ENCODE data around the gene NNT.
"Not testable (repeated sequence)": the region's sequence is repeated elsewhere in the genome, so short reads cannot be mapped to it uniquely, and the experiment has no call there.

NNT gene

DNA sequence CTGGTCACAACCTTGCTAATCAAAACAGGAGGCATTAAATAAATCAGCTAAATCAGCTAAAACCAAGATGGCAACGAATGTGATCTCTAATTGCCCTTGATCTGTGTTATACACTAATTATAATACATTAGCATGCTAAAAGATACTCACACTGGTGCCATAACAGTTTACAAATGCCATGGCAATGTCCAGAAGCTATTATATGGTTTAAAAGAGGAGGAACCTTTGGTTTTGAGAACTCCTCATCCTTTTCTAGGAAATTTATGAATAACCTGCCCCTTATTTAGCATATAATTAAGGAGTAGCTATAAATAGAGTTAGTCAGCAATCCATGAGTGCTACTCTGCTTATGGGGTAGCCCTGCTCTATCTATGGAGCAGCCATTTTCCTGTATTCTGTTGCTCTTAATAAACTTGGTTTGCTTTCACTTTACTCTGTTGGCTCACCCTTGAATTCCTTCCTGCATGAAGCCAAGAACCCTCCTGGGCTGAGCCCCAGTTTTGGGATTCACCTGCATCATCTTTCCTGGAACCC is 18.7 kb upstream of the NNT start:
- no peak for DNase-seq

DNA sequence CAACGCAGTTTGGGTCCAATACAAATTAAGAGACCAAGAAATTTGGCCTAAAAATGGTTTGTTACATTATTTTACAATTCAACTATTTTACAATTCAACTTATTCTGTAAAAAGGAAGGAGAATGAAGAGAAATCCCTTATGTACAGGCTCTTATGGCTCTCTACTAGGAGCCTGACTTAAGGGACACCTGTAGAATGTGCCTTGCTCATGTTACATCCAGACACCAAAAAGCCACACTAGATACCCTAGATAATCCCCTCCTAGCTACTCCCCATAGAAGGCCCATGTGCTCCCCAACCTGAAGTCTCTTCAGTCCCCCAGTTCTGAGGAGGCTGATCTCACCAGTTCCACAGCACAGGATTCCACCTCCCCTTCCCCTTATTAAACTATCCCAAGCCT is 14.1 kb upstream of the NNT start:
- DNase-seq, result no peak

DNA sequence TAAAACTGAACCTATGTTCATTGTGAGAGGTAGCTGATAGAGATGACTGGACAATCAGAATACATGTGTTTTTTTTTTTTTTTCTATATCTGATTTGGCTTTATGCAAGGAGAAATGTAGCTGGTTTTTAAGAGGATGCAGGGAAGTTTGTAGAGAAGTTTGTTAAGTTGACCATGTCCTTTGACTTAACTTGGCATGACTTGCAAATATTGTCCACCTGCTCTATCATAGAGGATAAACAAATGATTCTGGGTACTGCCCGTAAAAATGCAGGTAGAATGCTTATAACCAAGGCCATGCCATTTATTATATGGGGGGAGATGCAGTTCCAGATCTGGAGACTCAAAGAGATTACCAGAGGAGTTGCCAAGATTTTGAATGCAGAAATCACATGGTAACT is 13.7 kb upstream of the NNT start:
- no peak for DNase-seq

DNA sequence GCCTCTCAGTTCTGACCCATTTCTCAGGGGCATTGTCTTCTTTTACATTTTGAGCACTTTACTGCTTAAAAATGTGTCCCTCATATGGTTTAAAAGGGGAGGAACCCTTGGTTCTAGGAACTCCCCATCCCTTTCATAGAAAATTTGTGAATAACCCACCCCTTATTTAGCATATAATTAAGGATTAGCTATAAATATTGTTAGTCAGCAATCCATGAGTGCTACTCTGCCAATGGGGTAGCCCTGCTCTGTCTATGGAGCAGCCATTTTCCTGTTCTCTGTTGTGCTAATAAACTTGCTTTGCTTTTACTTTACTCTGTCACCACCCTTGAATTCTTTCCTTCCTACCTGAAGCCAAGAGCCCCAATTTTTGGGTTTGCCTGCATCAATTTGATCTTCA is 12.3 kb upstream of the NNT start:
- no peak for DNase-seq

DNA sequence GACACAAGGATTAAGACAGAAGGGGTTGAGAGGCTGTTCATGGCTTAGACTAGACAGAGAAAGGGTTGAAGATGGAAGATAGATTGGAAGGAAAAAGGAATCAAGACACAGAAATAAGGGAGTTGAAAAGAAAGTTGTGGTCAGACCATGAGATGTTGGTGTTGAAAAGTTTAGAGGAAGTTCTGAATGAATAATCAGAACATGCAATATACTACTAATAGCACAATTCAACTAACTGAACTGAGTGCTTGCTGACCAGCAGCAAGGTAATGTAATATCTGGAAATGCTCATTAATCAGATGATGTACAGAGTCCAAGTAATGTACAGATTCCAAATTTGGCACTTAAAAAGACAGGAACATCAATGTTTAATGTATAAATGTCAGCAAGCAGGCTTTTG is 10.6 kb upstream of the NNT start:
- no peak for DNase-seq

DNA sequence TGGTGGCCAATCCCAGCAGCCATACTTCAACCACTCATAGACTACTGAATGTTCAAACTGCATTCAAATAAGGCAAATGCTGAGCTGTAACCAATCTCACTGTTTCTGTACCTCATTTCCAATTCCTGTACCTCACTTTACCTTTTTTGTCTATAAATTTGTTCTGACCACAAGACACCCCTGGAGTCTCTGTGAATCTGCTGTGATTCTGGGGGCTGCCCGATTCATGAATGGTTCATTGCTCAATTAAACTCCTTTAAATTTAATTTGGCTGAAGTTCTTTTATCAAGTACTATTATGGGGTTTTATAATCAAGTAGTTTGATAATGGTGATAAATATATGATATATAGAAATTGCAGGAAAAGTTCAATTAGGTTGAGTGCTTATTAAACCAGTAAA is 4.1 kb upstream of the NNT start:
- DNase-seq, result not testable (repeated sequence)

DNA sequence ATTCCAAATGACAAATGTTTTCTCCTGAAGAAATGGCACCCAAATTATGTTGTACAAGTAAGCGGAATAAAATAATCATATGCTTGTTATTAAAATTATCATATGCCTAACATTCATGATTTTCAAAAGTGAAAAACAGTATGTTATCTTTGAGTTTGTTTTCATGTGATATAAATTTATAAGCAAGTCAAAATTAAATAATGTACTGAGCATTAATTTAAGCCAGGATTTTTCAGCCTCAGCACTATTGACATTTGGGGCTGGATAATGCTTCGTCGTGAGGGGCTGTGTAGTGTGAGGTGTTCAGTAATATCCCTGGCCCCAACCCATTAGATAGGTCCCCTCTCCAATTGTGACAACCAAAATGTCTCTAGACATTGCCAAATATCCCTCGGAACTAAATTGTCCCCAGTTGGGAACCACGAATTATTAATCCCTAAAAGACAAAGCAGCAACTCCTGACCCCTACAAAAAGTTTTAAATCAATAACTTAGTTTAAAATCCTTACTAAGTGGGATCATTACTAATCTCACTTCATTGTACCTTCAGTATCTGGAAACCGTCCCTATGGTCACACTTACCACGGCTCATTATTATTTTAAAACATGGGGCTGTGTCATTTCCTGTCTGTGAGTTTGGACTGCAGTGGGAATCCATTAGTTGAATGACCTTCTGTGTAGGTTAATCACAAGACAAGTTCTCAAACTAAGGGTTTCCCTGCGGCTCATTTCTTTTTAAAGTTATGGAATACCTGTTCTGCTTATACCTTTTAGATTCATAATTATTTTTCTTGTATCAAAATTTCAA is 1.3 kb upstream of the NNT start:
- no peak for DNase-seq

DNA sequence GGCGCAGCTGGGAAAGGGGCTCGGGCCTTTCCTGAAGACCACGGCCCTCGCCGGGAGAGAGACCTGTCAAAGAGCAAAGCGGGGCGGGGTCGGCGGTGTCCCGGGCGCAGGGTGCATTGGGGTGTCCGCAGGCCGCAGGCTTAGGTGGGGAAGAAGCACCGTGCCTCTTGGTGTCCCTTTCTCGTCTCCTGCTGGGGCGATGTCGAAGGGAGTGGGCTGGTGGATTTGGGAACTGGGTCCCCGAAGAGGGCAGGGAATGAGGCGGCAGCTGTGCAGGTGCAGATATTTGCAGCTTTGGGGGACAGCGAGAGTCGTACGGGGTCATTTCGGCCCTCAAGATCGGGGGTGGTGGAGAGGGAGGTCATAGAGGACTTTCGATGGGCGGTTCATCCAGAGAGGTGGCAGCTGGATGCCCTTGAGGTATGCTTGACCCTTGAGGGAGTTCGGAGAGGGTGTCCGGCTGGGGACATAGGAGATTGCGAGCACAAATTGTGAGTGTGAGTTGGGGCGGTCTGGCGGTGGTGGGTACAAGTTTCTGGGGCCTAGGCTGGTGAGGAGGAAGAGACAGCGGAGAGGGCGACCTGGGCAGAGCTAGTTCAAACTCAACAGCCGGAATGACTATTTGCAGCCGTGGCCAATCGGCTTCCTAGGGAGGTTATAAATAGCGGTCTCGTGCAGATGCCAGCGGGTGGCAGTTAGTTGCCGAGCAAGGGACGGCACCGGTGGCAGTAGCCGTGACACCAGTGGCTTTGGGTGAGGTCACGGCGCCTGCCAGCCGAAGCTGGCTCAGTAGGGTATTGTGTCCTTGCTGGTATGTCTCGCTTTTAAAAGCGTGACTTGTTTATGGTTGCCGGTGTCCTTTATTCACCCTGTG is 601 bp downstream of the NNT start:
- peak; percentile 45 for DNase-seq

DNA sequence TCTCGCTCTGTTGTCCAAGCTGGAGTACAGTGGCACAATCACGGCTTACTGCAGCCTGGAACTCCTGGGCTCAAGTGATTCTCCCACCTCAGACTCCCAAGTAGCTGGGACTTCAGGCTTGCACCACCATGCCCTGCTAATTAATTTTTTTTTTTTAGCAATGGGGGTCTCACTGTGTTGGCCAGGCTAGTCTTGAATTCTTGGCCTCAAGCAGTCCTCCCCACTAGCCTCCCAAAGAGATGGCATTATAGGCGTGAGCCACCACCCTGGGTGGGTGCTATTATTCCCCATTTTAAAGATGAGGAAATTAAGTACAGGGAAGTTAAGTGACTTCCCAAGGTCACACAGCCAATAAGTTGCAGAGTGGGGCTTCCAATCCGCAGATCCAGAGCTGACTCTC is 1.7 kb downstream of the NNT start:
- DNase-seq, result no peak

DNA sequence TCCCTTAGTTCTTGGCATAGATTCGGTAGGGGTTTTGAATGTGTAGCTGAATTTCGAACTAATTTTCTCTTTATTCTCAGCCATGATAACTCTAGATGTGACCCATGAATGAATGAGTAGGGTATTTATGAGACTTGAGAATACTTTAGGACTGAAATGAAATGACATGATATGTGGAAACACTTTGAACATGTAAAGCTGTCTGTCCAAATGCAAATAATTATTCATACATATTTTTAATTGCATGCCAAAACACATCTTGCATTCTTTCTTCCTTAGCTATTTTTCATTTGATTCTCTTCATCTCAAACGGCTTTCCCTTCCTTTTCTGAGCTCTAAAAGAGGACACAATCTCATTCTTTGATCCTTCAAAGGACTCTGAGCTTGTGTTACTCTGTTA is 3.4 kb downstream of the NNT start:
- no peak for DNase-seq

DNA sequence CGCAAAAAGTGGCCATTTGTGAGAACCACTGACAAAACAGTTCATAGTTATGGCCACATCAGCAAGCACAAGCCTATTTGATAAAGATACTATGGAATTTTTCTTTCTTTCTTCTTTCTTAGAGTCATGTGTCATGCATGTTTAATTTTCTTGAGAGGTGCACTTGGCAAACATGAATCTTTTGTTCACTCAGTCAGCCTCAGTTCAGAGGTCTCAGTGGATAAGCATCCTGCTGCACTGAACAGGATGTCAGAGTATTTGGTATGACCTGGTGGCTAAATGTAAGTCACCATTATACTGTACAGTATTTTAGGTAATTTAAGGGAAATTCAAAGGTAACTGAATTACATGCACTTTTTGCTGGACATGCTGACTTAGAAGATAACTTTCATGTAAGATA is 5.4 kb downstream of the NNT start:
- DNase-seq, result no peak

DNA sequence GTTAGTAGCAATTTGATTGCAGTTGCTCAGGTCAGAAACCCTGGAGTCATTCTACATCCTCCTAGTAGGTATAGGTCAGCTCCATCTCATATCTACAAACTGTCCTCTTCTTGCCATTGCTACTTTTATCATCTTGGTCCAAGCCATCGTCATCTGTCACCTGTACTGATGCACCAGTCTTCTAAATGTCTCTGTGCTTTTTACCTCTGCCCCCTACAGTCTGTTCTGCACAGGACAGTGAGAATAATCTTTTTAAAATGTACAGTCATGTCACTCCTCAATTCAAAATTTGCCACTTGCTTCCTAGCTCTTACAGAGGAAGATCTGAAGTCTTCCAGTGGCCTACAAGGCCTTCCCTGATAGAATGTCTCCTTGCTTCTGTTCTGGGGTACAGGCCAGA is 6.8 kb downstream of the NNT start:
- no peak for DNase-seq

DNA sequence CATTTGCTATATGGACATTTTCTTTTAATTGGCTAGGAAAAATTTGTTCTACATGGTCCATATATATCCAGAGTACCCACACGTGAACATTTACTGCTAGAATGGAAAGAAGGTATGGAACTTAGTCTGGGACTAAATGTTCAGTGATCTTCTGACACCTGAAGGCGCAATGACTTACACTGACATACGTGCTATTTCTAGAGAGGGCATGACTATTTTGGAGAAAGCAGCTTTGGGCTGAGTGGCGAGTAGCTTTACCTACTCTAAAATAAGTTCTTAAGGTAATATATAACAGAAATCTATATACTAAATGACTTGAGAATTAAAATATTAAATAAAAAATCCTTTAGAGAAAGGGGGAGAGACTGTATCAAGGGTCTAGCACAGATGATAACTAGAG is 10.4 kb downstream of the NNT start:
- no peak for DNase-seq

DNA sequence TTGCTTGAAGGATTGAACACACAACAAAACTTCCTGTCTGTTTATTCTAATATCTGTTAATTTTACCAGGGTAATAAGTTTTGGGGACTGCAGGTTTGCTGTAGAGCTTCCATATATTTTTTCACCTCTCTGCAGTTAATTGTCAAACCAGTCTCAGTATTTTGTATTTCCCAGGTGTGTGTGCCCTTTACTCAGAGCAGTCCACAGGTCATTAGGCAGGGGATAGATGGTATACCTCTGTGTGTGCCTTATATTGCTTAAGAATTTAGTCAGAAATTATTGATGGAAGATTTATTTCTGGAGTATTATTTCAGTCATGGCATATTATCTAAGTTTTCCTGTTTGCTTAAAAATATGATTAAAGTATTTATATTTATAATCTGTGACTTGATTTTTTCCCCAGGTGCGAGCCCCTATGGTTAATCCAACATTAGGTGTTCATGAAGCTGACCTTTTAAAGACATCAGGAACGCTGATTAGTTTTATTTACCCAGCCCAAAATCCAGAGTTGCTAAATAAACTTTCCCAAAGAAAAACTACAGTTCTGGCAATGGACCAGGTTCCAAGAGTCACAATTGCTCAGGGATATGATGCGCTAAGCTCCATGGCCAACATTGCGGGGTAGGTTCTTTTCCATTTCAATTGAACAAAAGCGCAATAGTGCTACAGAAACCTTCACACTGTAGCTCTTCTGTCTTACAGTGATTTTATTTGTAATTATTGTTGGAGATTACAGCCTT is 12.6 kb downstream of the NNT start:
- no peak for DNase-seq

DNA sequence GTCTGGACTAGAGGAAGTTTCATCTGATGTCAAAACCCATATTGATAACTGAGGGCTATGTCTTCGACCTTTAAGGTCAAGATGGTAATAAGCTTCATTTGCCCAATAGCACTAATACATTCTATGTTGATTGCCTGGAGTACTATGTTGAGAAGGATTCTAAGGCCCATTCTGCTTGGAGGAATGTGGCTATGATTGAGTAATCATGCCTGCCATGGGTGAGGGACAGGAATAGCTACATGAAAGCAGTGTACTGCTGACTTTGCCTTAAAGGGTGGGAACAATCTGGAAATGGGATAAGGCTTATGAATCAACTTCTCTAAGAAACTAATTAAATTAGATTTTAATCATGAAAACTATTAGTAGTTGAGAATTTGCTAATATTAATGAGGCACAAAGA is 13.6 kb downstream of the NNT start:
- no peak for DNase-seq

DNA sequence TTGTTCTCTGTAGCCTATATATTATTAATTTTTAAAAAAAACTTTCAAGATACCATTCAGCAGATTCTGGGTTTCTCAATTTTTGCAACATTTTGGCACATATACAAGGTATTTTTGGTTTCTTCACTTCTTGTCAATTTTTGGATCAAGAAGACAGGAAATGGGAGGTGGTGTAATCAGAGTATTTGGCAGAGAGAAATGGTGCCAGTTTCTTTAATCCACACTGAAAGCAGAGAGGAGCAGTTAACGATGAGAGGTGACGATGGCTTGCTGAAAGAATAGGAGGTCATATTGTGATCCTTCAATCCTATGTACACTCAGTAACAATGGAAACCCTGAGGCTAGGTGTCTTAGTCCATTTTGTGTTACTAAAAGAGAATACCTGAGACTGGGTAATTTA is 16.4 kb downstream of the NNT start:
- no peak for DNase-seq

DNA sequence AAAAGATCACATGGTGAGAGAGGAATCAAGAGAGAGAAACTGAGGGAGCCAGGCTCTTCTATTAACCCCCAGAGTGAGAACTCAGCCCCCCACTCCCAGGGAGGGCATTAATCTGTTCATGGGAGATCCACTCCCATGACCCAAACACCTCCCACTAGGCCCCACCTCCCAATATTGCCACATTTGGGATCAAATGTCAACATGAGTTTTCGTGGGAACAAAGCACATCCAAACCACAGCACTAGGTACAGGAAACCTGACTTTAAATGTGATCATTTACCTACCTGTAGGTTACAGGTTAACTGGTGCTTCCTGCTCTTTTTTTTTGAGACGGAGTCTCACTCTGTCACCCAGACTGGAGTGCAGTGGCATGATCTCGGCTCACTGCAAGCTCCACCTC is 16.9 kb downstream of the NNT start:
- no peak for DNase-seq

DNA sequence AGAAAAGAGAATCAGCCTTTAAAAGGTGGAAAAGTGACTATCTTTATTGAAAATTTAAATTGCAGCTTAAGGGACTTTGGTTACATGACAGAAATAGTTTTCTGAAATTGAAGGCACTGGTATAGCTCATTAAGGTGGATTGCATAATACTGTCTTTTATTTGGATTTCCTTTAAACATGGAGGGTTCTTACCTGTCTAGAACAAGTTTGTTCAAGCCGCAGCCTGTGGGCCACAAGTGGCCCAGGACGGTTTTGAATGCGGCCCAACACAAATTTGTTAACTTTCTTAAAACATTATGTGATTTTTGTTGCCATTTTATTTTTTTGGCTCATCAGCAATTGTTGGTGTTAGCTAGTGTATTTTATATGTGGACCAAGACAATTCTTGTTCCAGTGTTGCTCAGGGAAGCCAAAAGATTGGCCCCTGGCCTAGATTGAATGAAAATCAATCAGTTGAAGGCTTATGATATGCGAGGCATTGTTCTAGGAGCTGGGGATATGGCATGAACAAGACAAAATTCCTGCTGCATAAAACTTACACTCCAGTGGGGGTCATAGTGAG is 18.0 kb downstream of the NNT start:
- no peak for DNase-seq

DNA sequence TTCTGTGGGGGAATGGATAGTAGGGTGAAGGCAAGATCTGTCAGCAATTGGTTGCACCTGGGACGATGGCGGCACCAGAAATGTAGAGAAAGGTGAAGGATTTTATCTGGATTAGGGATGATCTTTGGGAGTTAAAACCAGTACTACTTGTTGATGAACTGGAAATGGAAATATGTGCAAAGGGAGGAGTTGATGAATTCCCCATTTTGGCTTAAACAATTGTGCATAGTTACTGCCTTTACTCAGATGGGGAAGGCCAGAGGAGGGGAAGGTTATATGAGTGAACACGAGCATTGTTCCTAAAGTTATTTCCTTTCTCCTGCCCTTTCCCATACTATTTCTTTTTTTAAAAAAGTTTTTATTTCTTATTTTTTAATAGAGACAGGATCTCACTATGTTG is 19.1 kb downstream of the NNT start:
- no peak for DNase-seq

DNA sequence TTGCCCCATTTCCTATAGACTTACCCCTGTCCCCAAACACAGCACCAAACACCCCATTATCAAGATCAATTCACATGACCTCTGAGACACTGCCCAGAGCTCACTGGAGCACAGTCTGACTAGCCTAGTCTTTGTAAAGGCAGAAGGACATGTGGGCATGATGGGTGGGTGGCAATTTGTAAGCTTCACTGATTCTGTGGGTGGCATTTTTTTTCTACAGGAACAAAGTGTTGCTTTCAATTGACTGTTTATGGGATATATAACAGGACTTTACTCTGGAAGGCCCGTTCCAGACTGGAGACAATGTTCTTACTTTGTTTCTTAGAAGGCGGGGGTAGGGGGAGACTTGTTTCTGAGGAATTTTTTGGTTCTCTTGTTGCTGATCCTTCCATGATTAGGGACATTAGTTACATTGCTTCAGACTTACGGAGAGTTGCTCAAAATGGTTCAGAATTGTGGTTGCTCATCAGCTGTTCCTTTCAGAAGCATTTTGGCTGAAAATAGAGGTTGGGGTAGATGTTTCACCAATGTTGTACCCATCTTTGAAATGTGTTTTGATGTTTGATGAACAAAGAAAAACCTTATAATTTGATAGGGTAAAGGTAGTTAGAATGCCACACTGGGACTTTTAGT is 20.2 kb downstream of the NNT start:
- no peak for DNase-seq

DNA sequence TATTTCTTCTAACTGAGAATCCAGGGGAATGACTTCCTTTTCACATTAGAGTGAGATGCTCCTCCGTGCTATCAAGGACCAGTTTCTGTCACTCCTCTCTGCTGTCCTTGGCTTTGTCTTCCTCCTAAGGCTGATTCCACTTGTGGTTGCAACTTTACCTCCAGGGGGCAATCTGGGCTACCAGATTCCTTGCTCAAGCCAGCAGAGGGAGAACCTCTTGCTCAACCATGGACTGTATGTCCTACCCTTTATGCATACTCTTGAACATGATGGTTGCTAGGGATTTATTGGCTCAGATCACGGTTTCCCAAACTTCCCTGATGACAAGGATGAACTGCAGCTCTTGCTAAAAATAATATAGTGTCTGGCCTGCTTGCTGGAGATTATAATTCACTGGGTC is 24.0 kb downstream of the NNT start:
- DNase-seq, result peak; percentile 72

DNA sequence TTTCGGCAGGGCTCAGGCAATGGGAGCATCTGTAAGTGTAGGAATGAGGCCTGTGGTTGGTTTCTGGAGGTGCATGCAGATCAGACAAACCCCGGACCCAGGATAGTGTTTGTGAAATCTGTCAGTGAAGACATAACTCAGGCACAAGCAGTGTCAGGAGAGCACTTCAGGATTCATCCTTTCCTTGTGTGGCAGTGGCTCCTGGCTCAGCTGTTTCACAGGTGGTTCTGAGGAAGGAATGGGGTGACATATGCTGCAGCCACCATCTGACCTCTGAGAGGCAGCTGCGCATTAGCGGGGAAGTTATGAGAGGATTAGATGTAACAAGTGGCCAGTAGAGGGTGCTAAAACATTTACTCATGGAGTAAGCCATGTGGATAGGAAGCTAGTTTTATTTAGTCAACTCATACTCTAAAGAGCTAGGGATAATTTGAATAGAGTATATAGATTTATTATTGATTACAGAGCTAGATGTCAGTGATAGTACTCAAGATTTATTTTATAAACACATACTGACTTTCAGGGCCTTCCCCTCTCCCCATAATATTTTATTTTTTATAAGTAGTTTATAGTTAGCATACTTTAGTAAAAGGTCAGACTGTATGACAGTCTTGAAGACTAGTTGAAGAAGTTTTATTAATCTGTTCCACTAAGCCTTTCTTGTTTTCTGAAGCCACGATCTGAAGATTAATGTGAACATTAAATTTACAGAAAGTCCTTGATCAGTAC is 28.4 kb downstream of the NNT start:
- peak; percentile 98 for DNase-seq

All from NCI-H1694 (cell line).